Suppressor macrophage treated with lipopolysaccharide for 4 hours (primary cell): ENCODE measurements around the gene EIF5.
"Not testable (repeated sequence)": the region's sequence is repeated elsewhere in the genome, so short reads cannot be mapped to it uniquely, and the experiment has no call there.

Experiments
- DNase-seq: peaks from one replicate; pipeline ENCODE4 v3.0.0-alpha.2; 2020

The EIF5 gene

DNA sequence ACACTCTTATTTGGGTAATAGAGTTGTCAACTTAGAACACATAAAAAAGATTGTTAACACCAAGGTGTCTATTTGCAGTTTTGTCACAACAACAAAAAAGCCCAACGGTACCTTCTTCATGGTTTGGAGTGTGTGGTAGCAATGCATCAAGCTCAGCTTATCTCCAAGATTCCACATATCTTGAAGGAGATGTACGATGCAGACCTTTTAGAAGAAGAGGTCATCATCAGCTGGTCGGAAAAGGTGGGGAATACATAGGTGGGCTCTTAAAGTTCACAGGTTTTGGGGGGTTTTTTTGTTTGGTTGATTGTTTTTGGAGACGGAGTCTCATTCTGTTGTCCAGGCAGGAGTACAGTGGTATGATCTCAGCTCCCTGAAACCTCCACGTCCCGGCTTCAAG is 5.5 kb downstream of the EIF5 start:
- no peak for DNase-seq

DNA sequence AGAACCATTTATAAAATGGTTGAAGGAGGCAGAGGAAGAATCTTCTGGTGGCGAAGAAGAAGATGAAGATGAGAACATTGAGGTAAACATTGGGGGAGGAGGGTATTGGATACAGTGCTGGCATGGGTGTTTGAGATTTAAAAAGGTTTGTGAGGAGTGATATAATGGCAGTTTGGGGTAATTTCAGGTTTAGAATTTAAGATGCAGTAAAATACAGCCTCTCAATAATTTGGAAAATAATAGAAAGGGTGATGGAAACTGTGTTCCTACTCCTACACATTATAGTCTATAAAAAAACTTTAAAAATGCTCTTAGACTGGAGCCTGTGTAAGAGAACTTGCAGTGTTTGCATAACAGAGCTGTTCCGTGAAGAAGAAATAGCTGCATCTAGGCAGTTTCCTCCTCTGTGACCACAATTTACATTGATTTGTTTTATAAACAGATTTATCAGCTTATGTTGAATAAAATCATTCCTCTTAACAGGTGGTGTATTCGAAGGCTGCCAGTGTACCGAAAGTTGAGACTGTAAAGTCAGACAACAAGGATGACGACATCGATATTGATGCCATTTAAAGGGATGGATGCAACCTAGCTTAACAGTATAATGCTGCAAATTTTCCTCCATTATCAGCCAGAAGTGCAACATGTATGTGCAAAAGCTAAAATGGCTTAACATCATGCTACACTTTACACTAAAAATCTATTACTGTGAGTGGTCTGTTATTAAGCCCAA is 6.6 kb downstream of the EIF5 start:
- DNase-seq, result no peak

DNA sequence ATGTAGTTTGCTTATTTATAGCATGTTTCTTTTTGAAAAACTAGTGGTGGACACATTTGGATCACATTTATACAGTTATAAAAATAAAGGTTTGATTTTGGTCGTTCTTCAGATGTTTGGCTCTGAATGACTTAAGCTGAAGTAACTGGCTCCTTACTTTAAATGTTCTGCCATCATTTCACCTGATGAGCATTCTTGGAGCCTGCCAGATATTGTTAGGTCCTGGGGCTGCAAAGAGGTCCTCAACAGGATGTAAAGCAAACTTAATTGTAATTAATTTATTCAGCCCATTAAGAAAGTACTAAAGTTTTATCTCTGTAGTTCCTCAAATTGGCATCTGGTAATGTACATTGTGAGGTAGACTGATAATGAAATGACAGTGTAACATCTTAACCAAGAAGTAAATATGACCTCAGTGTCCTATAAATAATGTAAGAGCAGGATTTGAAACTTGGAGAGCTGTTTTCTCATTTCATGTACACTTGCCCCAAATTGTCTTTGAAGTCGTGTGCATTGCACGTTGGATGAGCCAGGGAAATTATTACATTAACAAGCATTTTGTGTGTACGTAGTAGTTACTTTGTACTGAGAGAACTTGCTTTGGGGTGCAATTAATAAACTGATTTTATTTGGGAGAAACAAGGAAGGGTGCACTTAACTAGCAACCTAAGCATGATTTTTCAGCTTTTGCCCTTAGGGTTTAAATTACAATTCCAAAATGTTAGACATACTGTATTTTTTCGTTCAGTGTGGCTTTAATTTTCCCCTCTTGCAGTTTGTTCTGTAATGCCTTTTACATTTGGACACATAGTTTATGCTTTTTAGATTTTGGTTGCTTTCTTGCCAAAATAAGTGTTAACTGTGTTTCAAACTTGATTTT is 7.5 kb downstream of the EIF5 start:
- DNase-seq, result no peak

DNA sequence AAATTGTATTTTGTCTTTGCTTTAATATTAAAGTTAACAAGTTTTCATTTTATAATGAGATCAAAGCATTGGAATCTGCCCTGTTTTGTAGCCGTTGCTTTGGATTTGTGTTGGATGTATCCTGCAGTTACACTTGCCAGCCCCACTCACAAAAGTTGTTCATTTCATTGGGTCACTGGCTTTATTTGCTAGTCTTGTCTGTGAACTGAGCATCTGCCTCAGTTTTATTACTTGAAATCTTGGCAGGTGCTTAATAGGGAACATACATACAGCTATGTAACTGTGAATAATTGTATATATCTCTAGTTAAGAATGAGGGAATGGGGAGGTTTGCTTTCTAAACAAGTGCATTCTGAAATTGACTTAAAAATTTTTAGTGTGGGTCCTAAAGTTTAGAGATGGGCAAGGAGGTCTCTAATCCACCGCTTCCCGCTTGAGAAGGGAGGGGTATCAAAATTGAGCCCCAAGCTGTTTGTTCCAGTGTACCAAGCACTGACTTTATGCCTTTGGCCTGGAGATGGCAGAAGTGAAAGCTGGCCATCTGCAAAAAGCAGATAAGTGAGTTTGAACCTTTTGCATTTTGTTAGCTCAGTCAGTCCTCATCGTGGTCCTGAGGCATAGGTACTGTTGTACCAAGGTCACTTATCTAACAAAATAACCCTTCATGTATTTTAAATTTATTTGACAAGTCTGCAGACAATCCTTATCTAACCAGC is 9.3 kb downstream of the EIF5 start:
- no peak for DNase-seq

DNA sequence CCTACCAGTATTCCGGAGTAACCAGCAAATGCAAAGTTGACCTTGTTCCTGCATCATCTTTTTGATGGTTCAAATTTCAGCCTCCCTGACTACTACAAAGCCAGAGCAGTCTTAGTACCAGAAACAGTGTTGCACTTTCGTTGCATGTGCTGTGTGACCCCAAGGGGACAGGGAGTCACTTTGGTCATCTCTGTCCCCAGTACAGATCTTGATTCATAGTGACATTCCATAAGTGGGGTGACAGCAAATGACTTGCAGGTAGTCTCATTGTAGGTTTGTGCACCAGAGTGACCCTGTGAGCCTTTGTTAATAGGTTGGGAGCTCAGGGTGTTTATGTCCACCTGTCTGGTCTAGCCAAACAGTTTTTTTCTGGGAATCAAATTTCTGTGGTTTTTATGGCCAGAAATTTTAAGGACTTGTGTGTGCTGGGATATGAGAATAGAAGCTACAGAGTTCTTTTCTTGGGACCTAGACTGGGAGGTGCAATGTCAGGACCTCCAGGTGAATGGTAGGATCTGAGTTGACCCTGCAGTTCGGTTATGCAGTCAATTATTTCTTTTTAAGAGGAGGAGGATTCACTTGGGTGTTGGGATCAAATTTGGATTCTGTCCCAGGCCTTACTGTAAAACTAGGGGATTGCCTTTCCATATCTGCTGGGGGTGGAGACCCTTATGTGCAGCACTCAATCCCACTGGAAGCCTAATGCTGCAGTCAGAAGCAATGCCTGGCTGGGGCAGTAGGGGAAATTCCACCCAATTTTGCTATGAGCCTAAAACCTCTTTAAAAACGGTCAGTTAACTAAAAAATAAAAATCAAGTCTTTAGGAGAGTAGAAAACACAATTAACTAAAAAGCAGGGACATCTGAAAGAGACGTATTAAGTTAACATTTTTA is 10.1 kb downstream of the EIF5 start:
- no peak for DNase-seq

DNA sequence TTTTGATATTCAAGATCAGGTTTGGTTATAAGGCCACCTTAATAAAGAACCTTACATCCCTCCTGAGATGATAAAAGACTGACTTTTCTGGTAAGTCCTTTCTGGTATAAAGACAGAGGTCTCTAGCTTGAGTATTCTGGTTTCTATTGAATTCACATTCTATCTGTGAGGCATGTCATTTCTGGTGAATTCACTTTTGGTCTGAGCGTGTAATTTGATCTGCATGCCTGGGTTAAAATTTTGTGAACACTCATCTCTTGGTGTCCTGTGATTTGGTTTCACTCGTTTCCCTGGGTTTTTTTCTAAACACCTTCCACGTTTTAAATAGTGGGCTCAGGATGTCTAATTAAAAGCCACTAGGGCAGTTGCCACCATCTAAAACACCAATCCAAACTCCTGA is 12.2 kb downstream of the EIF5 start:
- no peak for DNase-seq

DNA sequence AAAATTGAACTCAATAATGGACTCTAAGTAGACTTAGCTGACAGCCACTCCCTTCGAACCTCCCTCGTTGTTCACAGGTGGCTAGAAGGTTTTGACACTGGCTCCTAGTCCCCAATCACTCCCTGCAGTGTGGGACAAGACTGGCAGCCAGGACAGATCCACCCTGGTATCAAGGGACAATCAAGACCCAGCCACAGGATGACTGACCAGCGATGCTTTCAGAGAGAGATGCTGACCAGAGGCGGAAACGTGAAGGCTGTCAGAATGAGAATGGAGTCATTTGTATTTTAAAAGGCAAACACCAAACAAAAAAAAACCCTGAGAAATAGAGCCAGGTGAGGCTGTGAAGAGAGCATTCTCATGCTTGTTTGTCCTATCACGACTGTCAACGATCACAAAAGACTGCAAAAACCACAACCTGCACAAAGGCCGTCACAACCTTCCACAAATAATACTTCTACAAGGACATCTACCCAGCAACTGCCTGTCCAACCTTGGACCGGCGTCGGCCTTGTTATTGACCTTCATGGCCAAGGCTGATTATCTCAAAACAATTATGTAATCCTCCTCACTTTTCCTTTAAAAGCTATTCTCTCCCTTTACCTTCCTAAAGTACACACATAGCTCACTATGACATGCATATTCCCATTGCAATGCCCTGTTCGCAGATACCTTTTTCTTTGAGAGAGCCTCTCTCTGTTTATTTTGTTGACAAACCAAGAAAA is 13.2 kb downstream of the EIF5 start:
- no peak for DNase-seq

DNA sequence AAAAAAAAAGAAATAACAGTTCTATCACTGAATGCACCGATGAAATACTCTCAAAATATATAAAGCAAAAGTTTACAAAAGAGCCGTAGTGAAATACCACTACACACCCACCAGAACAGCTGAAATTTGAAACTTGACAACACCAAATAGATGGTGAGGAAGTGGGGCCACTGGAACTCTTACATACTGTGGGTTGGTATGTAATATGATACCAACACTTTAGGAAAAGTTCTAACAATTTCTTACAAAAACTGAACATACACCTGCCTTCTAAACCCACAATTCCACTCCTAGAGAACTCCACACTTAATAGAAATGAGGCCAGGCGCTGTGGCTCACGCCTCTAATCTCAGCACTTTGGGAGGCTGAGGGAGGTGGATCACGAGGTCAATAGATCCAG is 14.1 kb downstream of the EIF5 start:
- no peak for DNase-seq

DNA sequence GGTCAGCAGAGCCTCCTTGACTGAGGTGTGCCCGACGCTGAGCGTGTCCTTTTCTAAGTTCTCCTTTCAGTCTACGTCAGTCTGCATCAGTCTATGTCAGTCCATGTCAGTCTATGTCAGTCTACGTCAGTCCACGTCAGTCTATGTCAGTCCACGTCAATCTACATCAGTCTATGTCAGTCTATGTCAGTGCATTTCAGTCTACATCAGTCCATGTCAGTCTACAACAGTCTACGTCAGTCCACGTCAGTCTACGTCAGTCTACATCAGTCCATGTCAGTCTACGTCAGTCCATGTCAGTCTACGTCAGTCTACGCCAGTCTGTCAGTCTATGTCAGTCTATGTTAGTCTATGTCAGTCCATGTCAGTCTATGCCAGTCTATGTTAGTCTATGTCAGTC is 15.9 kb downstream of the EIF5 start:
- no peak for DNase-seq

DNA sequence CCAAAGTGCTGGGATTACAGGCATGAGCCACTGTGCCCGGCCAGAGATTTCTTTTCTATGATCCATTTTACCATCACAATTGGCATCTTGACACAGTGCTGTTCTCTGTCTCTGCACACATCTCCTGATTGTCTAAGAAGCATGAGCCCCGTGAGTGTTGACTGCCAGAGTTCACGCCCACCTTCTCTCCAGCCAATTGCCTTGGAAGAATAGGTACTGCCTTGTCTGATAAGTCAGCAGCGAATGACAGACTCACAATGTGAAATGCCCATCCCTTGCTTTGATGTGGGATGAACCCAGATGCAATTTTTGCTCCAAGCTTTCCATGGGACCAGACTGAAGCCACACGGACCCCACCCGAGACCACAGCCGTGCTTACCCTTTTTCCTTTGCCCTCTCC is 19.3 kb downstream of the EIF5 start:
- DNase-seq, result no peak

DNA sequence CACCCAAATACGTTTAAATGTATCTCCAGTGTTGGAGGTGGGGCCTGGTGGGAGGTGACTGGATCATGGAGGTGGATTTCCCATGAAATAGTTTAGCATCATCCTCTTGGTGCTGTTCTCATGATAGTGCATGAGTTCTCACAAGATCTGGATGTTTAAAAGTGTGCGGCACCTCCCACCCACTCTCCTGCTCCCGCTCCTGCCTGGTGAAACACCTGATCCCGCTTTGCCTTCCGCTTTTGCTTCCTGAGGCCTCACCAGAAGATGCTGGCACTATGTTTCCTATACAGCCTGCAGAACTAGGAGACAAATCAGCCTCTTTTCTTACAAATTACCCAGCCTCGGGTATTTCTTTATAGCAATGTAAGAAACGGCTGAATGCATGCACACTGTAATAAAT is 20.1 kb downstream of the EIF5 start:
- DNase-seq, result no peak

DNA sequence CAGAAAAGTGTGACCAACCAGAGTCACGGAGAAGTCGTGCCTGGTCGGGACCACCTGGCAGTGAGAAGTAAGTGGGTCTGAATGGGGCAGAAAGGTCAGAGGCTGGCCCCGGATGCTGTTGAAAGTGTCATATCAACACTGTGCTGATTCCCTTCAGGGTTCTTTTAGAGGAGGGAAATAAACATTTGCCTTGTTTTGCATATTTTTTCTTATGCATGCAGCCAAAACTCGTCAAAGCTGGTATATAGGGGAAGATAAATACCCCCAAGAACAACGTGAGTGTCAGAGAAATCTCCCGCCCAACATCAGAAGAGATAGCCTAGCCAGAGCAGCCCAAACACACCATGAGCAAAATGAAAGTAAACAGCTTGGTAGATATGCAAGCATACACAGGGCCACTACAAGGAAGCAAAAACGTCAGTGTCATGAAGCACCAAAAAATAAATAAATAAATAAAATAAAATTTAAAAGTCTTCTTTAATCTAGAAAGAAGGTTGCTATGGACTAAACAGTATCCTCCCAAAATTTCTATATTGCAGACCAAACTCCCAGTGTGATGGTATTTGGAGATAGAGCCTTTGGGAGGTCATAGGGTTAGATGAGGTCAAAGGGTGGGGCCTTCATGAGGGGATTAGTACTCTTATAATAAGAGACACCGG is 22.1 kb downstream of the EIF5 start:
- no peak for DNase-seq

DNA sequence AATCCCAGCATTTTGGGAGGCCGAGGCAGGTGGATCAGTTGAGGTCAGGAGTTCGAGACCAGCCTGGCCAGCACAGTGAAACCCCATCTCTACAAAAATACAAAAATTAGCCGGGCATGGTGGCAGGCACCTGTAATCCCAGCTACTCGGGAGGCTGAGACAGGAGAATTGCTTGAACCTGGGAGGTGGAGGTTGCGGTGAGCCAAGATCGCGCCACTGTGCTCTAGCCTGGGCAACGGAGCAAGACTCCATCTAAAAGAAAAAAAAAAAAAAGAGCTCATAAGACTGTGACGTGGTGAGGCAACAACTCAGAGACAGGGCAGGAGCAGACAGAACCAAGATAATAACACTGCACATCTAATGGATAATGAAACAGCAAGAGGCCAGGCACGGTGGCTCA is 23.5 kb downstream of the EIF5 start:
- DNase-seq, result not testable (repeated sequence)

DNA sequence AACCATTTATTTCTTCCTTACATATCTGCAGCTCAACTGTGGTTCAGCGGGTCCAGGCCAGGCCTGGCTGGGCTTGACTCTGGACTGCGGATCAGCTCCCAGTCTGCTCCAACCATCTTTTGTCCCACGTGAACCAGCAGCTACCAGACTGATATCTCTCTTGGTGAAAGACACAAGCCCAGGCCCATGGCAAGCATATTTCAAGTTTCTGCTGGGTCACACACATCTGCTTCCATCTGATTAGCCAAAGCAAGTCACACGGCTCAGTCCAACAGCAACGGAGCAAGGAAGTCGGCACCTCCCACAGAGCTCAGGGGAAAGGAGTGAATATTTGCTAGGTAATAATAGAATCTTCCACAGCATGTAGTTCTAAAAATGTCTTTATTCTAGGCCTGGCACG is 26.5 kb downstream of the EIF5 start:
- DNase-seq, result no peak

DNA sequence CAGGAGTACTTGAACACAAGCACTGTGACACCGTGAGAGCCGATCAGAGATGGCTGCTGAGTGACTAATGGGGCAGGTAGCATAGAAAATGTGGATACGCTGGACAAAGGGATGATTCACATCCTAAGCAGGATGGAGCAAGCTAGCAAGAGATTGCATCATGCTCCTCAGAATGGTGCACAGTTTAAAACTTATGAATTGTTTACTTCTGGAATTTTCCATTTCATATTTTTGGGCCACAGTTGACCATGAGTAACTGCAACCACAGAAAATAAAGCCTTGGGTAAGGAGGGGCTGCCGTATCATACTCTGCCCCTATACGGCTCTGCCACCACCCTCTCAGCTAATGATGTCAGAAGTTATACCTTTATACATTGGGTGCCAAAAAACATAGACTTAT is 27.8 kb downstream of the EIF5 start:
- peak; percentile 80 for DNase-seq

DNA sequence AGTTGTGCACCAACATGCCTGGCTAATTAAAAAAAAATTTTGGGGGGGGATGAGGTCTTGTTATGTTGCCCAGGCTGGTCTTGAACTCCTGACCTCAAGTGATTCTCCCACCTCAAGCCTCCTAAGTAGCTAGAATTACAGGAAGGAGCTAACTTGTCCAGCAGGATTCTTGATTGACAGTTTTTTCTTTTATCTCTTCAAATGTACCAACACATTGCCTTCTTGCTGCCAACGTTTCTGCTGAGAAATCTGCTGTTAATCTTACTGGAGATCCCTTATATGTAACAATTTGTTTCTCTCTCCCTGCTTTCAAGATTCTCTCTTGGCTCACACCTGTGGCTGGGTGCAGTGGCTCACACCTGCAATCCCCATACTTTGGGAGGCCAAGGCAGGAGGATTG is 28.7 kb downstream of the EIF5 start:
- no peak for DNase-seq

DNA sequence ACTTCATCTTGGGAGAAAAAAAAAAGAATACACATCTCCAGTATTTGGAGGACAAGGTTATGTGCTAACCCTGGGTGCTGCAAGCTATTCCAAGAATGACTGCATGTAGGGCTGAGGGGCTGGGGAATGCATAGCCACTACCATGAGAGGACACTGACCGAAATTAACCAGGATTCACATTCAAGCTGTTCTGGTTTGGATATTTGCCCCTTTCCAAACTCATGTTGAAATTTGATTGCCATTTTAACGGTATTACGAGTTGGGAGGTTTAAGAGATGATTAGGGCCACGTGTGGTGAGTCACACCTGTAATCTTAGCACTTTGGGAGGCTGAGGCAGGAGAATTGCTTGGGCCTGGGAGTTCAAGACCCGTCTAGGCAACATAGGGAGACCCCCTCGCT is 32.7 kb downstream of the EIF5 start:
- no peak for DNase-seq

DNA sequence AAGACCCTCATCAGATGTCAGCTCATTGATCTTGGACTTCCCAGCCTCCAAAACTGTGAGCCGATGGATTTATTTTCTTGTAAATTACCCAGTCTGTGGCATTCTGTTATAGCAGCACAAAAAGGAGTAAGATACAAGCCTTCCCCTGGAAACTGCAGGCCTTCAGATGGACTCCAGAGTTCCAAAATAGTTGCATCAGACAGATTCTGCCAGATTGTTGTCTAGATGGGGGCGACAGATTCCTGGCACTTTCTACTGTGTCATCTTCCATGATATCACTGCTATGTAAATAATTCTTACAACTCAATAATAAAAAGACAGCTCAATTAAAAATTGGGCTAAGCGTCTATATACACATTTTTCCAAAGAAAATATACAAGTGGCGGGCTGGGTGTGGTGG is 34.0 kb downstream of the EIF5 start:
- no peak for DNase-seq

DNA sequence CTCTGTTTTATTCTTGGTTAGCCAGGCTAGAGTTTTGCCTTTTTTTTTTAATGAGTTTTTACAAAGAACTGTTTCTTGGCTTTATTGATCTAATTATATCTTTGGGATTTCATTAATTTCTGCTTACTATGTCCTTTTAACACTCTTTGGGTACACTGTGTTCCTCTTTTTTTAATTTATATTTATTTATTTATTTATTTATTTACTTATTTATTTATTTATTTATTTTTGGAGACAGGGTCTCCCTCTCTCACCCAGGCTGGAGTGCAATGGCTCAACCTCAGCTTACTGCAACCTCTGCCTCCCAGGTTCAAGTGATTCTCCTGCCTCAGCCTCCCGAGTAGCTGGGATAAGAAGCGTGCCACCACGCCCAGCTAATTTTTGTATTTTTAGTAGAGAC is 36.0 kb downstream of the EIF5 start:
- DNase-seq, result no peak

DNA sequence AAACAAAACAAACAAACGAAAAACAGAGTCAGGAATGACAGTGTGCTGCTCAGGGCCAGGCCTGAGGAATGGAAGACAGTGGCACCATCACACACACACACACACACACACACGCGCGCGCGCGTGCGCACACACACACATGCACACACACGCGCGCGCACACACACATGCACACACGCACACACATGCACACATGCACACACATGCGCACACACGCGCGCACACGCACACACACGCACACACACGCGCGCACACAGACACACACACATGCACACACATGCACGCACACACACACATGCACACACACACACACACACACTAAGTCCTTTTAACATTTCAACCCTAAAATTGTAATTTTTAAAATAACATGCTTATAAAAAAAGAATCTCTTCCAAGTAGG is 38.0 kb downstream of the EIF5 start:
- DNase-seq, result no peak

DNA sequence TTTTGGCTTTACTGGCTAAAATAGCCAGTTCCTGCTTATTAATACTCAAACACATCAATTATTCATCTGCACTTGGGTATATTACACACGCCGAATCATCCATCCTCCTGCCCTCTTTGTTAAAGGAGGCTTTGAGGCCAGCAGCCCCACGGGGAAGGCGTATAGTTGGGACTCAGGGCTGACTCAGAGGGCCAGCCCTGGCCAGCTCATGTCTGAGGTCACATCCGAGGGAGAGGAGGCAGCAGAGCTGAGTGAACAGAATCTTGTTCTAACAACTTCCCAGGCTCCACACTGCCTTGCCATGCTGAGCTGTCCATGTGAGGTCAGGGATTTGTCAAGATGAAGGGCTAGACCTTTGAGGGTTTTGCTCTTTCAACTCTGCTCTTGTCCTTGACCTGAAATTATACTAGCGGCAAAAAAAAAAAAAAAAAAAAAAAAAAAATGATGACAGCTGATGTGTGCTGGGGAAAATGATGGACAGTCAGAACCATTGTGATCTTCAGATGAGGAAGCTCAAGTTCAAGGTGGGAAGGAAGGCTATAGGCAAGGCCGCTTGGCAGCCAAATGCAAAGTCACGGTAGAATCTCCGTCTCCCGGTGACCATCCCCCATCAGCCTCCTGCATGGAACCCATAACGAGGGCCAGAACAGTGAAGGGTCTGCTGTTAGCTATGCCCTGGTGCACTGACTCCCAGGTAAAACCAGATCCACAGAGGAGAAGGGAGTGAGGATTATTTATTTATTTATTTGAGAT is 38.7 kb downstream of the EIF5 start:
- DNase-seq, result peak; percentile 96
